Stimulated activated CD8-positive, alpha-beta memory T cell treated with anti-CD3 and anti-CD28 coated beads, Interleukin-12 subunit alpha, Interleukin-12 subunit beta, amount 100 ng/mL, for 24 hours (primary cell): ENCODE data around the gene IGSF6.
"Not testable (repeated sequence)": the region's sequence is repeated elsewhere in the genome, so short reads cannot be mapped to it uniquely, and the experiment has no call there.

Experiments
- DNase-seq: peaks from one replicate; pipeline ENCODE4 v3.0.0-alpha.2; 2020; ENCODE audit errors: extremely low read depth

The IGSF6 gene, protein sequence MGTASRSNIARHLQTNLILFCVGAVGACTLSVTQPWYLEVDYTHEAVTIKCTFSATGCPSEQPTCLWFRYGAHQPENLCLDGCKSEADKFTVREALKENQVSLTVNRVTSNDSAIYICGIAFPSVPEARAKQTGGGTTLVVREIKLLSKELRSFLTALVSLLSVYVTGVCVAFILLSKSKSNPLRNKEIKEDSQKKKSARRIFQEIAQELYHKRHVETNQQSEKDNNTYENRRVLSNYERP

GRCh38 chr16:21652453-21652852 lies at the start of gene IGSF6:
IGSF6 (minus strand) TSS chr16:21652608; CDS start chr16:21652598, 10 bp downstream.
- DNase-seq = no peak

DNA sequence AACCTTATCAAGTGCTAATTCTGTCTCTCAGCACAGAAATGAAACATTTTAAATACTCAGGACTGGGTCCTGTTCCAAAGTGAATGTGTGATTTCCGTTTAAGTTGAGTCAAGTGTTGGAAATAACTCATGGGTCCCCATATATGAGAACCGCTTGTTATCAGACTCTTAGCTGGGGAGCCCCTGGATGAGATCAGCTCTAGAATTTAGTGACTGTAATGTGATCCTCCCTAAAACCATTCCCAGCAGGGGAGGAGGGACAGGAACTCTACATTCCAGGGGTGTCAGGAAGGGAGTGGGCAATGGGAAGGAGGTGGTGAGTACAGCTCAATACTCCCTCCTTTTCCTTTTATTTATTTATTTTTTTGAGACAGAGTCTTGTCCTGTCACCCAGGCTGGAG lies 48.9 kb upstream of the IGSF6 start:
- no peak for DNase-seq

GRCh38 chr16:21698169-21699032 lies 46.0 kb upstream of the IGSF6 start:
- no peak for DNase-seq

DNA sequence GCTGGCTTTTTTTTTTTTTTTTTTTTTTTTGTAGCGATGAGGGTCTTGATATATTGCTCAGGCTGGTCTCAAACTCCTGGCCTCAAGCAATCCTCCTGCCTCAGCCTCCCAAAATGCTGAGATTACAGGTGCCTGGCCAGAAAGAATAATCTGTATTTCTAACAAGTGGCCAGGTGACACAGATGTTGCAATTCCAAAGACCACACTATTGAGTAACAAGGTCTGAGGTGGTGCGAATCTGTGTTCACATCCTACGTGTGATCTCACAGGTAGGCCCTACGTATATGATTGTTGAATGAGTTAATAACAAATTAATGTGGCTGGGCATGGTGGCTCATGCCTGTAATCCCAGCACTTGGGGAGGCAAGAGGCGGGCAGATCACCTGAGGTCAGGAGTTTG lies 44.6 kb upstream of the IGSF6 start:
- no peak for DNase-seq

GRCh38 chr16:21694609-21695008 lies 42.2 kb upstream of the IGSF6 start:
- DNase-seq = no peak

DNA sequence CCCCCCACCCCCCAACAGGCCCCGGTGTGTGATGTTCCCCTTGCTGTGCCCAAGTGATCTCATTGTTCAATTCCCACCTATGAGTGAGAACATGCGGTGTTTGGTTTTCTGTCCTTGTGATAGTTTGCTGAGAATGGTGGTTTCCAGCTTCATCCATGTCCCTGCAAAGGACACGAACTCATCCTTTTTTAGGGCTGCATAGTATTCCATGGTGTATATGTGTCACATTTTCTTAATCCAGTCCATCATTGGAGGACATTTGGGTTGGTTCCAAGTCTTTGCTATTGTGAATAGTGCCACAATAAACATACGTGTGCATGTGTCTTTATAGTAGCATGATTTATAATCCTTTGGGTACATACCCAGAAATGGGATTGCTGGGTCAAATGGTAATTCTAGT lies 38.6 kb upstream of the IGSF6 start:
- not testable (repeated sequence) for DNase-seq

DNA sequence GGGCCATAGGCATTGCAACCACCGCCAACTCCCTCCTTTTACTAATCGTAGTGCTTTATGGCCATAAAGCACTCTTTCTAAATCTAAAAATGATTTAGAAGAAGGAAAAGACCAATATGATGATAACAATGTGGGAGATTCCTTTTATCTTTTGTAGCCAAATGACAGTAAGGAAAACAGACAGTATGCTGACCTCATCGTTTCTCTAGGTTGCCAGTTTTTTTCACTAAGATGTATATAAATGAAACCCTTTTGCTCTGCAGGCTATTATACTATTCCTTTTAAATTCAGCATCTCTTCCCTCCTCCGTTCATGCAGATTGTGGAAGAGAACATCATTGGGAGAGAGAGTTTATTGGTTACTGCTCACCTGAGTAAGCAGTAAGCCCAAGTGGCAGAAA lies 36.7 kb upstream of the IGSF6 start:
- DNase-seq = no peak

DNA sequence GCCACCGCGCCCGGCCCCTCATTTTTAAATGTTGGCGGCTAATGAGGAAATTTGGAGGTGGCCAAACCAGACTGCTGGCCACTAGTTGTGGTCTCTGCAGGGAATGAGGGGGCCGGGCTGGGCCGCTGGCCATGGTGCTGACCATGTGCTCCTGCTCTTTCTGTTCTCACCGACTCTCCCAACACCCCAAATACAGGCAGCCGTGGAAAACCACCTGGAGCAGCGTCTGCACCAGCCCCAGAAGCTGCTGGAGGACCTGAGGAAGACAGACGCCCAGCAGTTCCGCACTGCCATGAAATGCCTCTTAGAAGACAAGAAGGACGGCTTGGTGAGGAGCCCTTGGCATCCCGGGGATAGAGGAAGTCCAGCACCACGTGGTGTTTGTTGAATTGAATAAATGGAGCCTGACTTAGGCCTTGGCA lies 32.6 kb upstream of the IGSF6 start:
- DNase-seq = no peak

DNA sequence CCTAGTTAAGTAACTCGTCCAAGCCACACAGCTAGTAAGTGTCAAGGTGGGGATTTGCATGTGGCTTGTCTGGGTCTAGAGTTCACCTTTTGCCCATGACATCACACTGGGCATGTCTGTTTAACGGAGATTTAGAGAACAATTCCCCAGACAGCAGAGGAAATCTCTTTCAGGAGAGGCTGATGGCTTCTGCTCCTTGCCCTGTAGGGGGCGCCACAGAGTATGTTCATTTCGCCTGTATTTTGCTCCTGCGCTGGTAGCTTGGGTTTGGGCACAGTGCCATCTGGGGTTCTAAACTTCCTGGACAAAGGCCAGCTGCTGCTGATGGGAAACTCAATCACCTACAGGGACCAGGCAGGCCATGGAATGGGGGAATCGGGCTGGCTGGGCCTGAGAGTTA lies 31.8 kb upstream of the IGSF6 start:
- DNase-seq = no peak

- no peak for DNase-seq
Observed at GRCh38 chr16:21683184-21683583, 30.8 kb upstream of the IGSF6 start.

GRCh38 chr16:21680714-21681113 lies 28.3 kb upstream of the IGSF6 start:
- DNase-seq = not testable (repeated sequence)

DNA sequence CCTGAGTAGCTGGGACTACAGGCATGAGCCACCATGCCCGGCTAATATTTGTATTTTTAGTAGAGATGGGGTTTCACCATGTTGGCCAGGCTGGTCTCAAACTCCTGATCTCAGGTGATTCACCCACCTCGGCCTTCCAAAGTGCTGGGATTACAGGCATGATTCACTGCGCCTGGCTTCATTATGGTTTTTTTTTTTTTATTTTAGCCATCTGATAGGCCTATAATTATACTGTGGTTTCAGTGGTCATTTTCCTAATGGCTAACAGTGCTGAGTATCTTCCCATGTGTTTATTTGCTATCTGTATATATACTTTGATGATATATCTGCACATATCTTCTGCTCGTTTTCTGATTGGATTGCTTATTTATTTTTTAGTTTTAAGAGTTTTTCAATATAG lies 22.0 kb upstream of the IGSF6 start:
- DNase-seq = not testable (repeated sequence)

GRCh38 chr16:21673469-21673868 lies 21.1 kb upstream of the IGSF6 start:
- DNase-seq = no peak

DNA sequence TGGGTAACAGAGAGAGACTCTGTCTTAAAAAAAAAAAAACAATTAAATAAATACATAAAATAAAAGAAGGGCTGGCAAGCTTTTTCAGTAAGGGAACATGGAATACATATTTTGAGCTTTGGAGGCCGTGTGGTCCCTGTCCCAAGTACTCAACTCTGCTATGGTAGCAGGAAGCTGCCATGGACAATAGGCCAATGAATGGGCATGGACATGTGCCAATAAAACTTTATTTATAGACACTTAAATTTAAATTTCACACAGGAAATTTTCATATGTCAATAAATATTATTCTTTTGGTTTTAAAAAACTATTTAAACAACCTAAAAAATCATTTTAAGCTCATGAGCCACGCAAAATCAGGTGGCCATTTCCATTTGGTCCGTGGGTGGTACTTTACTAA lies 15.2 kb upstream of the IGSF6 start:
- DNase-seq = no peak

DNA sequence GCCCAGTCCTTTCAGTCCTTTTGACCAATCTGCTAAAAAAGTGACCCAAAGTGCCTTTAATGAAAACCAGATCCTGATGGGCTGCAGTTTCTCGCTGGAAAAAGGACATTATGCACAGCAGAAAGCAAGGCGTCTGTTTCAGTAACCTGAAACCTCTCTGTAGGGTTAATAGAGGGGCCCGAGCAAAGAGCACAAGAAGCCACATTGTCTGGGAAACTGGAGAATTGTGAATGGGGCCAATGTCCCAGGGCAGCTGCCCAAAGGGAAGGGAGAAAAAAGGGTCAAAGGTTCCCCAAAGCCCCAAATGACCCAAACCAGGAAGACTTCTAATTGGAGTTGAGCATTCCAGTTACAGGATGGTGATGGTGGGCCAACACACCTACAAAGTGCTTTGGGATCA lies 14.4 kb upstream of the IGSF6 start:
- DNase-seq = no peak

GRCh38 chr16:21664801-21665492 lies 12.5 kb upstream of the IGSF6 start:
- DNase-seq = no peak

DNA sequence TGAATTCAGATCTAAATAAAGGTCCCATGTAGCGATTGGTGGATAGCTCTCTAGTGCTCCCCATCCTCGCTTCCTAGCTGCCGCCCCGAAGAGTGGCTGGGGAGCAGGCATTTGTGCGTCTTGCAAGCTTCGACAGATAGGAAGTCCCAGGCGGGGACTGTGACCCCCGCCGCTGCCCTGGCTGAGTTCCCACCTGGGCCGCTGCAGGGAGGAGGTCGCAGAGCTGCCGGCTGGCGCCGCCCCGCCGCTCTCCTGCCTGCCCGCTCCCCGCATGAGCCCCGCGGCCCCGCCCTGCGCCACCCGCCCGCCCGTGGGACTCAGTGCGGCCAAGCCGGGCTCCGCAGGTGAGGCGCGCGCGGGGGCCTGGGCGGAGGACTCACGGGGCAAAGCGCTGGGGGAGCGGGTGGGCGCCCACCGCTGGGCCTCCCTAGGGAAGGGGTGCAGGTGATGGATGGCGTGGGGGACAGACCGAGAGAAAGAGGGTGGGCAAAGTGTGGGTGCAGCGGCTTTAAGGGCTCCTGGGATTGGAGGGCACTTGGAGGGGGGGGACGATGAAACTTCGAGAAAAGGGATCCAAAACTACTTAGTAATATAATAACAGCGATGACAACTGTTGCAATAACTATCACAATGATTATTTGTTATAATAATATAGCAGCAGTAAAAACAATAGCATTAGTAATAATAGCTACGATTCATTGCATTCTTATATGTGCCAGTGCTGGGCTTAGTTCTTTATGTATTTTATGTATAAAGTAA lies 11.7 kb upstream of the IGSF6 start, which contains the start of gene OTOA:
OTOA (plus strand) TSS at position 80 of the 759 bp plus-strand sequence. CDS start 14,547 bp downstream, outside the sequence.
- no peak for DNase-seq

DNA sequence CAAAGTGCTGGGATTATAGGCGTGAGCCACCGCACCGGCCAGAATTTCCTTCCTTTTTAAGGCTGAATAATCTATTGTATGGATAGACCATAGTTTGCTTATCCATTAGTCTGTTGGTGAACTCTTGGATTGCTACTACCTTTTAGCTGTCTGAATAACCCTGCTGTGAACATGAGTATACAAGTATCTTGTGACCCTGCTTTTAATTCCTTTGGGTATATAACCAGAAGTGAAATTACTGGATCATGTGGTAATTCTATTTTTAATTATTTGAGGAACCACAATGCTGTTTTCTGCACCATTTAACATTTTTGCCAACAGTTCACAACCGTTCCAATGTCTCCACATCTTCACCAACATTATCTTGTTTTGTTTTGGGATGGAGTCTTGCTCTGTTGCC lies 6.7 kb upstream of the IGSF6 start:
- DNase-seq = no peak

- no peak for DNase-seq
Observed at GRCh38 chr16:21656795-21657768, 4.7 kb upstream of the IGSF6 start.

DNA sequence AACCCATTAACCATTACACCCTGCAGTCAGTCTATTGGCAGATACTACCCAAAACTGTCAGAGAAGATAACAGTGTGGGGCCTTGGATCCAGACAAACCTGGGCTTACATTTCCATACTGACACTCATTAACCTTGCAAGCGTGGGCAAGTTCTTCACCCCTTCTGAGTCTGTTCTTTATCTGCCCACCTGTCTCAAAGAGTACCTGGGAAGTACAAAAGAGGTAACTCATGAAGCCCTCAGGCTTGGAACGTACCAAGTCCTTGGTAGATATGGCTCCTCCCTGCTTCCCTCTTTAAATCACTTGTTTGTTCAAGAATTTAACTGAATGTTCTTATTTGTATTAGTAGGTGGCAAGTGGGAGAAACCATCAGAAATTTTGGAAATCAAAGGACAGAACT lies 2.5 kb upstream of the IGSF6 start:
- no peak for DNase-seq

GRCh38 chr16:21654466-21654865 lies 2.1 kb upstream of the IGSF6 start:
- no peak for DNase-seq
